Peyer's patch (tissue), 4 donors: ENCODE measurements around the gene LRCH3.

Experiments
- POLR2A ChIP-seq, 2 donors: fragments of 450-650 bp; IDR thresholded peaks; one replicate each; pipeline ENCODE4 v1.5.1; 2017; ENCODE audit warnings: antibody characterized with exemption in 2 of 2, mild to moderate bottlenecking in 2 of 2, moderate library complexity in 2 of 2
- TF ChIP-seq, protein P1 (sequence below), 6 experiments: fragments of 450-650 bp in 4 of 6; fragments of 200-600 bp in 2 of 6; sonication (generic) in 1 of 6; IDR thresholded peaks; one replicate each; pipeline ENCODE4 v1.5.1; 2017 to 2019; ENCODE audit warnings: antibody characterized with exemption in 6 of 6, mild to moderate bottlenecking in 3 of 6, moderate library complexity in 1 of 6

DNA sequence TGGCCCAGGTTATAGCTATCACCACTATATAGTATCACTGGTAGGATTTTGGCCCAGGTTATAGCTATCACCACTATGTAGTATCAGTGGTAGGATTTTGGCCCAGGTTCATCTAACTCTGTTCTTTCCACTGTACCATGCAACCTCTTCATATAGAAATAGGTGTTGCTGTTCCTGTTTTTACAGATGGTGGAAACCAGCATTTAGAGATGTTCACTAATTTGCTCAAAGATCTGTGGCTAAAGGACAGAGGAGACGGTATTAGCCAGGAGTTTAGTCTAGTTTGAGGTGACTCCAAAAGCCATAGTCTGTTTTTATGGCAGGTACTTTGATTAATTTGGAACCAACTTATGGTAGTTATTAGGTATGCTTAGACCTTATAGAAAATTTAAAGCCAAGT is 3.1 kb downstream of the LRCH3 start:
- TF ChIP-seq, protein P1, sequence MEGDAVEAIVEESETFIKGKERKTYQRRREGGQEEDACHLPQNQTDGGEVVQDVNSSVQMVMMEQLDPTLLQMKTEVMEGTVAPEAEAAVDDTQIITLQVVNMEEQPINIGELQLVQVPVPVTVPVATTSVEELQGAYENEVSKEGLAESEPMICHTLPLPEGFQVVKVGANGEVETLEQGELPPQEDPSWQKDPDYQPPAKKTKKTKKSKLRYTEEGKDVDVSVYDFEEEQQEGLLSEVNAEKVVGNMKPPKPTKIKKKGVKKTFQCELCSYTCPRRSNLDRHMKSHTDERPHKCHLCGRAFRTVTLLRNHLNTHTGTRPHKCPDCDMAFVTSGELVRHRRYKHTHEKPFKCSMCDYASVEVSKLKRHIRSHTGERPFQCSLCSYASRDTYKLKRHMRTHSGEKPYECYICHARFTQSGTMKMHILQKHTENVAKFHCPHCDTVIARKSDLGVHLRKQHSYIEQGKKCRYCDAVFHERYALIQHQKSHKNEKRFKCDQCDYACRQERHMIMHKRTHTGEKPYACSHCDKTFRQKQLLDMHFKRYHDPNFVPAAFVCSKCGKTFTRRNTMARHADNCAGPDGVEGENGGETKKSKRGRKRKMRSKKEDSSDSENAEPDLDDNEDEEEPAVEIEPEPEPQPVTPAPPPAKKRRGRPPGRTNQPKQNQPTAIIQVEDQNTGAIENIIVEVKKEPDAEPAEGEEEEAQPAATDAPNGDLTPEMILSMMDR (IDR thresholded peaks at IDR 0.05) = no peak
- no peak for TF ChIP-seq POLR2A (IDR thresholded peaks at IDR 0.05)
